HG03064 (cell line): Measurements from ENCODE around the gene ASB16.

ENCODE experiments used
- ATAC-seq: cut with Tn5 transposase; IDR thresholded peaks from one replicate; pipeline ENCODE4 v1.9.1; 2021; ENCODE audit warnings: low read depth; ENCODE audit not compliant: unreplicated experiment

The ASB16 gene

GRCh38 chr17:44220213-44221083 lies 49.9 kb downstream of the ASB16 start:
- no peak for ATAC-seq

- ATAC-seq, result no peak
Observed at GRCh38 chr17:44221084-44221861, 50.8 kb downstream of the ASB16 start.

- no peak for ATAC-seq
Observed at GRCh38 chr17:44221862-44222111, 51.3 kb downstream of the ASB16 start.

- no peak for ATAC-seq
Observed at GRCh38 chr17:44222112-44222869, 51.8 kb downstream of the ASB16 start.

GRCh38 chr17:44223541-44224071 lies 53.1 kb downstream of the ASB16 start:
- no peak for ATAC-seq
